Measurements from ENCODE around the gene RBMS1. TPM values are rescaled to one million over a fixed set of nuclear protein-coding genes. Genes with fewer than 3 reads are reported as not detected.

Gene RBMS1
- total RNA-seq, 3 donors from 2014 or later (not counting 1 experiment from before 2014, with no cell fraction given), result 111 to 167 (median 132) TPM

DNA sequence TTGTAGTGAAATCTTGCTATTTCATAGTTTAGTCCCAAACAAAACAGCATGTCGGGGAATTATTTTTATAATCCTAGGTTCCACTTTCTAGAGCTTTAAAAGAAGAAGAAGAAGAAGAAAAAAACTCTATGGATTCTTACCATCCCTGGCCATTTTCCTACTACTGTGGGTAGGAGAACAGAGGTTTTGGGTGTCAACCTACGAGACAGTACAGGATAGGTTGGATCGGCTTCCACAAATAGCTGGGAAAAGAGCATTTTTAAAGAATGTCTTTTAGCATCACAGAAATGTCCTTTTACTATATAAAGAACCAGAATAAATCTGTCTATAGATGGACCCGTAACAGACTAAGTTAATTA lies 65.2 kb downstream of the RBMS1 start:
- Mint-ChIP-seq H3K36me3 (no peaks in the 10 kb centered on the region), H3K27me3 (ENCODE audit: low read depth in 2 of 2) (no peaks in the 10 kb centered on the region), H3K9me3 (no peaks in the 10 kb centered on the region), H3K4me3 (peak overlapping the region; percentile 88), H3K27ac (peak overlapping the region; percentile 93 to 95), H3K4me1 (peaks cover 37 to 41% of the 10 kb centered on the region in 2 donors)
- ATAC-seq (peak in 1 of 3 donors; percentile 15), DNase-seq (no peak)
- WGBS (ENCODE audit: insufficient coverage), result 40% methylated on average over 2 of the region's 4 CpGs
- intact Hi-C loops (cut with micrococcal nuclease), result loop anchor here (1.0 to 2.0 kb wide), 2 partner anchors 22 to 34 kb away; no protein-coding TSS in a partner anchor
- Histone ChIP-seq H3K27me3 (ENCODE audit: control insufficient read depth, insufficient read depth, low read length) (no peaks in the 10 kb centered on the region), H3K36me3 (ENCODE audit: control insufficient read depth, insufficient read depth, low read length) (no peaks in the 10 kb centered on the region), H3K4me1 (ENCODE audit: control insufficient read depth, insufficient read depth, low read length) (peaks cover 6% of the 10 kb centered on the region), H3K9me3 (ENCODE audit: control insufficient read depth, insufficient read depth, low read length) (no peaks in the 10 kb centered on the region), H3K27ac (ENCODE audit: low read length) (peak overlapping the region; percentile 80), H3K4me3 (ENCODE audit: low read length) (no peak overlapping the region)
- TF ChIP-seq, protein P1, sequence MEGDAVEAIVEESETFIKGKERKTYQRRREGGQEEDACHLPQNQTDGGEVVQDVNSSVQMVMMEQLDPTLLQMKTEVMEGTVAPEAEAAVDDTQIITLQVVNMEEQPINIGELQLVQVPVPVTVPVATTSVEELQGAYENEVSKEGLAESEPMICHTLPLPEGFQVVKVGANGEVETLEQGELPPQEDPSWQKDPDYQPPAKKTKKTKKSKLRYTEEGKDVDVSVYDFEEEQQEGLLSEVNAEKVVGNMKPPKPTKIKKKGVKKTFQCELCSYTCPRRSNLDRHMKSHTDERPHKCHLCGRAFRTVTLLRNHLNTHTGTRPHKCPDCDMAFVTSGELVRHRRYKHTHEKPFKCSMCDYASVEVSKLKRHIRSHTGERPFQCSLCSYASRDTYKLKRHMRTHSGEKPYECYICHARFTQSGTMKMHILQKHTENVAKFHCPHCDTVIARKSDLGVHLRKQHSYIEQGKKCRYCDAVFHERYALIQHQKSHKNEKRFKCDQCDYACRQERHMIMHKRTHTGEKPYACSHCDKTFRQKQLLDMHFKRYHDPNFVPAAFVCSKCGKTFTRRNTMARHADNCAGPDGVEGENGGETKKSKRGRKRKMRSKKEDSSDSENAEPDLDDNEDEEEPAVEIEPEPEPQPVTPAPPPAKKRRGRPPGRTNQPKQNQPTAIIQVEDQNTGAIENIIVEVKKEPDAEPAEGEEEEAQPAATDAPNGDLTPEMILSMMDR (IDR thresholded peaks at IDR 0.05), result no peak

DNA sequence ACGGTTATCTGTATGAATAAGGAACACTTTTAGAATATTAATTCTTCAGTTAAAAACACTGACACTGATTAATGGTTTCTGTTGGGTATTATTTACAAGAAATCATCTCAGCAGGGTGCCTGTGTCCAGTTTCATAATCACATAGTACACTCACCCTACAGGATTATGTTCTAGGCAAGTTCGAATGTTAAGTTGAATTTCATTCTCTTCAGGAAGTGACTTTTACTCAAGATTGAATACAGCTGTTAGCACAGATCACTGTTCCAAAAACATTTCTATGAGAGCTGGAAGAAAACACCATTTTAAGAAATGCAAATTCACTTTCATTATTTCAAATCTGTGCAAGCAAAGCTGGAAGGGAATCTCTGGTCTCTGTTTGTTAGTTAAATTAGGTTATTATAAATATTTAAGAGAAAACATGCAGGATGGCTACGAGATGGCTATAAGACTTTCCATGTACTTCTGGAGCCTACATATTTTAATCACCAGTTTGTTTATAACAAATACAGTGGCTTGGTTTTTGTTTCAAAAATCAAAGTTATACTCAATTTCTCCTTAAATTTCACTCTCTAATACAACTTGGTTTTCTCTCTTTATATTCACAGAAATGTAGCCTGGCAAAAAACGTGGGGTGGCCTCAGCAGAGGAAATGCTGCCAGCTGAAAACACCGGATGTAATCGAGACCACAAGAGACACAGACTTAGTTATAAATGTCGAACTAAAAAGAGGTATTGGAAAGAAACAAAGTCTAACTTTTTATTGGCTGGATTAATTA lies 65.8 kb downstream of the RBMS1 start:
- 0% methylated on average over 3 of the region's 7 CpGs for WGBS (ENCODE audit: insufficient coverage)
- H3K27me3 Mint-ChIP-seq (ENCODE audit: low read depth in 2 of 2), result no peaks in the 10 kb centered on the region
- H3K36me3 Mint-ChIP-seq, result no peaks in the 10 kb centered on the region

DNA sequence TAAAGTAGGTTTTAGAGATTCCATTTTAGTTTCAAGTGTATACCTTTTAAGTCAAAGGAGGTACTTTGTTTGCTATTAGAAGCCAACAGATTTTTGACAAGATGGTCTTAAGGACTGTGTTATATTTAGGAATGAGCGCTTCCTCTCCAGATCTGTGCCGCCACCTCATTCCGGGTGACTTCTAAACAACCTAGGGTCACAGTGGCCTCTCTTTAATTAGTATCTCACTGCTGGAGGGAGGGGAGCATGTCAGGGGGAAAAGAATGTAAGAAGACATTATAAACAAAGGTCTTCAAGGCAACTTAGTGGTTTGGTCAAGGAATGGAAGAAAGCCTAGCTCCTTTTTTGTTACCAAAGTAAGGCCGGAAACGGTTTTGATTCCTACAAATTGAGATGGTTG lies 67.0 kb downstream of the RBMS1 start:
- Histone ChIP-seq H3K27me3 (ENCODE audit: control insufficient read depth, insufficient read depth, low read length) (no peaks in the 10 kb centered on the region), H3K9me3 (ENCODE audit: control insufficient read depth, insufficient read depth, low read length) (no peaks in the 10 kb centered on the region), H3K4me3 (ENCODE audit: low read length) (no peak overlapping the region), H3K4me1 (ENCODE audit: control insufficient read depth, insufficient read depth, low read length) (peaks cover 6% of the 10 kb centered on the region), H3K27ac (ENCODE audit: low read length) (no peak overlapping the region), H3K36me3 (ENCODE audit: control insufficient read depth, insufficient read depth, low read length) (no peaks in the 10 kb centered on the region)
- TF ChIP-seq, protein P1 (IDR thresholded peaks at IDR 0.05), result no peak
- no peaks in the 10 kb centered on the region for H3K36me3 Mint-ChIP-seq
- intact Hi-C loops (cut with micrococcal nuclease), result no loop called here
- no peaks in the 10 kb centered on the region for H3K27me3 Mint-ChIP-seq (ENCODE audit: low read depth in 2 of 2)
- H3K27ac Mint-ChIP-seq, result peak overlapping the region; percentile 50 to 67
- ATAC-seq (no peak), DNase-seq (no peak)
- H3K4me3 Mint-ChIP-seq, result peak overlapping the region; percentile 25
- peaks cover 55 to 58% of the 10 kb centered on the region in 2 donors for H3K4me1 Mint-ChIP-seq
- 91% methylated on average over 5 of the region's 5 CpGs for WGBS (ENCODE audit: insufficient coverage)
- no peaks in the 10 kb centered on the region for H3K9me3 Mint-ChIP-seq

More for the DNA sequence above, 65.8 kb downstream of the RBMS1 start:
- no peaks in the 10 kb centered on the region for H3K27me3 ChIP-seq (ENCODE audit: control insufficient read depth, insufficient read depth, low read length)
- peak overlapping the region; percentile 88 for H3K4me3 Mint-ChIP-seq
- TF ChIP-seq, protein P1 (IDR thresholded peaks at IDR 0.05), result no peak
- no peaks in the 10 kb centered on the region for H3K36me3 ChIP-seq (ENCODE audit: control insufficient read depth, insufficient read depth, low read length)
- ATAC-seq, result peak; percentile 81 to 91 (median 85)
- peak; percentile 35 to 83 for DNase-seq
- no peaks in the 10 kb centered on the region for H3K9me3 ChIP-seq (ENCODE audit: control insufficient read depth, insufficient read depth, low read length)
- H3K9me3 Mint-ChIP-seq, result no peaks in the 10 kb centered on the region
- H3K27ac Mint-ChIP-seq, result peak overlapping the region; percentile 93 to 95
- H3K4me1 Mint-ChIP-seq, result peaks cover 43 to 46% of the 10 kb centered on the region in 2 donors
- peak overlapping the region; percentile 80 for H3K27ac ChIP-seq (ENCODE audit: low read length)
- intact Hi-C loops (cut with micrococcal nuclease), result loop anchor here (1.0 to 2.0 kb wide), 2 partner anchors 22 to 33 kb away; no protein-coding TSS in a partner anchor
- peak overlapping the region; percentile 21 for H3K4me3 ChIP-seq (ENCODE audit: low read length)
- peaks cover 6% of the 10 kb centered on the region for H3K4me1 ChIP-seq (ENCODE audit: control insufficient read depth, insufficient read depth, low read length)
